ENCODE data around the gene AVP.

AVP gene

GRCh38 chr20:3045816-3046676 lies 38.5 kb downstream of the AVP start, which contains the start of gene MRPS26:
Gene MRPS26 (plus strand): TSS chr20:3046052. CDS start chr20:3046069, 17 bp downstream.
- in situ Hi-C loops (cut with HindIII; ENCODE audit: low sequenced_read_pairs): no loop called here
- TF ChIP-seq CTCF (IDR thresholded peaks at IDR 0.05; ENCODE audit: low read depth, low read length): no peak
- peak; percentile 86 for DNase-seq (ENCODE audit: low read depth, low spot score)

GRCh38 chr20:3045042-3045815 lies 39.3 kb downstream of the AVP start:
- no peak for TF ChIP-seq CTCF (IDR thresholded peaks at IDR 0.05; ENCODE audit: low read depth, low read length)
- in situ Hi-C loops (cut with HindIII; ENCODE audit: low sequenced_read_pairs): no loop called here
- peak overlapping the region; percentile 68 for H3K4me3 ChIP-seq (ENCODE audit: low read depth, low read length)
- peak; percentile 80 for DNase-seq (ENCODE audit: low read depth, low spot score)

More at GRCh38 chr20:3045816-3046676, 38.5 kb downstream of the AVP start, which contains the start of gene MRPS26:
- peak within 1 kb of the TSS; percentile 68 for H3K4me3 ChIP-seq (ENCODE audit: low read depth, low read length)

- TF ChIP-seq CTCF (IDR thresholded peaks at IDR 0.05; ENCODE audit: low read depth, low read length): no peak
- in situ Hi-C loops (cut with HindIII; ENCODE audit: low sequenced_read_pairs): no loop called here
- no peak overlapping the region for H3K4me3 ChIP-seq (ENCODE audit: low read depth, low read length)
- DNase-seq (ENCODE audit: low read depth, low spot score): no peak
Observed at GRCh38 chr20:3044336-3044965, 40.1 kb downstream of the AVP start.

GRCh38 chr20:3043322-3043721 lies 41.2 kb downstream of the AVP start, which contains the start of gene GNRH2:
Gene GNRH2 (plus strand): TSS chr20:3043622. CDS start chr20:3044415, 793 bp downstream.
- DNase-seq (ENCODE audit: low read depth, low spot score): no peak
- in situ Hi-C loops (cut with HindIII; ENCODE audit: low sequenced_read_pairs): no loop called here
- H3K4me3 ChIP-seq (ENCODE audit: low read depth, low read length): no peak within 1 kb of the TSS
- no peak for TF ChIP-seq CTCF (IDR thresholded peaks at IDR 0.05; ENCODE audit: low read depth, low read length)

- TF ChIP-seq CTCF (IDR thresholded peaks at IDR 0.05; ENCODE audit: low read depth, low read length): no peak
- DNase-seq (ENCODE audit: low read depth, low spot score): no peak
- in situ Hi-C loops (cut with HindIII; ENCODE audit: low sequenced_read_pairs): no loop called here
- no peak overlapping the region for H3K4me3 ChIP-seq (ENCODE audit: low read depth, low read length)
Observed at GRCh38 chr20:3042625-3043024, 41.9 kb downstream of the AVP start.

- H3K4me3 ChIP-seq (ENCODE audit: low read depth, low read length): no peak overlapping the region
- in situ Hi-C loops (cut with HindIII; ENCODE audit: low sequenced_read_pairs): no loop called here
- DNase-seq (ENCODE audit: low read depth, low spot score): peak; percentile 7
- no peak for TF ChIP-seq CTCF (IDR thresholded peaks at IDR 0.05; ENCODE audit: low read depth, low read length)
Observed at GRCh38 chr20:3041854-3042409, 42.6 kb downstream of the AVP start.

All from astrocyte of the spinal cord (primary cell).